ENCODE data around the gene PNPLA3.

The PNPLA3 gene

DNA sequence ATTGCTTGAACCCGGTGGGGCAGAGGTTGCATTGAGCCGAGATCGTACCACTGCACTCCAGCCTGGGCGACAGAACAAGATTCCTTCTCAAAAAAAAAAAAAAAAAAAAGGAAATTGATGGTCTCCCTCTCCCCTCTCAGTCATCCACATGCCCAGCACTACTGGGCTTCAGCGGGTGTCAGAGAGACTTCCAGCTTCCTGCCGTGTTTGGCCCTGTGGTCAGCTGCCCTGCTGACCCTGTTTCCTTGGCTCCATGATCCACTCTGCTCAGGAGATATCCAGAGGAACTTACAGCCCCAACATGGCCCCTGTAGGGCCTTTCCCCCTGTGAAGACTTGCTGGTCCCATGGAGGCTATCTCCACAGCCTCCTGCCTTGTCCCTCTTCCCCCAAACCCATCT, 6.1 kb upstream of the PNPLA3 start:
- H4K20me1 ChIP-seq (ENCODE audit: control insufficient read depth, insufficient read depth, low read depth, low read length) = no peaks in the 10 kb centered on the region
- TF ChIP-seq, protein P1, sequence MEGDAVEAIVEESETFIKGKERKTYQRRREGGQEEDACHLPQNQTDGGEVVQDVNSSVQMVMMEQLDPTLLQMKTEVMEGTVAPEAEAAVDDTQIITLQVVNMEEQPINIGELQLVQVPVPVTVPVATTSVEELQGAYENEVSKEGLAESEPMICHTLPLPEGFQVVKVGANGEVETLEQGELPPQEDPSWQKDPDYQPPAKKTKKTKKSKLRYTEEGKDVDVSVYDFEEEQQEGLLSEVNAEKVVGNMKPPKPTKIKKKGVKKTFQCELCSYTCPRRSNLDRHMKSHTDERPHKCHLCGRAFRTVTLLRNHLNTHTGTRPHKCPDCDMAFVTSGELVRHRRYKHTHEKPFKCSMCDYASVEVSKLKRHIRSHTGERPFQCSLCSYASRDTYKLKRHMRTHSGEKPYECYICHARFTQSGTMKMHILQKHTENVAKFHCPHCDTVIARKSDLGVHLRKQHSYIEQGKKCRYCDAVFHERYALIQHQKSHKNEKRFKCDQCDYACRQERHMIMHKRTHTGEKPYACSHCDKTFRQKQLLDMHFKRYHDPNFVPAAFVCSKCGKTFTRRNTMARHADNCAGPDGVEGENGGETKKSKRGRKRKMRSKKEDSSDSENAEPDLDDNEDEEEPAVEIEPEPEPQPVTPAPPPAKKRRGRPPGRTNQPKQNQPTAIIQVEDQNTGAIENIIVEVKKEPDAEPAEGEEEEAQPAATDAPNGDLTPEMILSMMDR (IDR thresholded peaks at IDR 0.05; ENCODE audit: low read depth, low read length, poor library complexity, severe bottlenecking) = no peak
- no peak for TF ChIP-seq EZH2phosphoT487 (IDR thresholded peaks at IDR 0.05; ENCODE audit: borderline replicate concordance, low read length)

DNA sequence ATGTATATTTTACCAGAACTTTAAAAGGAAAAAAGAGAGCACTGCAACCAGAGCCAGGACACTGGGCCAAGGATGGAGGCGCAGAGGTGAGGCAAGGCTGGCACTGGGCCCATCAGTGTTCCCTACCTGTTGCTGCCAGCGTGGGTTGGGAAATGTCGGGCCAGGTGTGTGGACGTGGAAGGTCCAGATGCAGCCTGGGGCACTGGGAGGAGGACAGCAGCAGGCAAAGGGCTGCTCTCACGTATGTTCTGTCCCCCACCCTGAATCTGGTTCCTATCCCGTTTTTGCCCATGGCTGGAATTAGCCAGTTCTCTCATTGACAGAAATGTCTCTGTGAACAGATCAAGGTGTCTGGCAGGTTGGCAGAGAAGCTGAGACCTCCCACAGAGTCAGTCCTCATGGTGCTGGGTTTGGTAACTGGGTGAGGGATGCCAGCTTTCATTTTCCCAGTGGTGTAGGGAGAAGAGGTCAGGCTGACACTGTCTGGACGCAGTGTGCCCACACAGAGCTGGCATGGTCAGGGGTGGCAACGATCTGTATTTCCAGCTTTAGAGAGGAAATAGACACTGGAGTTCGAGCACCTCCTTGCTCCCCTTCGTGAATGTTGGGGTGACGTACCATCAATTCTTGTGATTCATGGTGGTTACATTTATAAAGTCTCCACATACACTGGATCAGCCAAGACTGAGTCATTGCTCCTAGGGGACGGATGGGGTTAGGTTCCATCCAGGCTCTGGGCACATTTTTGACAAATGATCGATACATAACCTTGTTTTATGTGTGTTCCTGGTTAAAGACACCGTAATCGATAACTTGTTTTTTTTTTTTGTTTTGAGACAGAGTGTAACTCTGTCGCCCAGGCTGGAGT, 4.3 kb upstream of the PNPLA3 start:
- no peak overlapping the region for H3K4me2 ChIP-seq (ENCODE audit: low read length)
- TF ChIP-seq, protein P1 (IDR thresholded peaks at IDR 0.05; ENCODE audit: low read depth, low read length, poor library complexity, severe bottlenecking) = no peak
- no peak for TF ChIP-seq EZH2phosphoT487 (IDR thresholded peaks at IDR 0.05; ENCODE audit: borderline replicate concordance, low read length)
- no peak overlapping the region for H3K4me3 ChIP-seq (ENCODE audit: low read length)
- H3F3A ChIP-seq (ENCODE audit: control insufficient read depth, insufficient read depth) = no peaks in the 10 kb centered on the region
- H3K27me3 ChIP-seq (ENCODE audit: control insufficient read depth, low read length) = no peaks in the 10 kb centered on the region
- no peaks in the 10 kb centered on the region for H3K9me2 ChIP-seq (replicated peaks; ENCODE audit: control insufficient read depth, low read length)
- no peaks in the 10 kb centered on the region for H3K9me3 ChIP-seq (ENCODE audit: control insufficient read depth, insufficient read depth, low read length)
- H3K27ac ChIP-seq (ENCODE audit: low read depth, low read length) = no peak overlapping the region
- no peaks in the 10 kb centered on the region for H3K4me1 ChIP-seq (ENCODE audit: control insufficient read depth, low read length)
- no peaks in the 10 kb centered on the region for H4K20me1 ChIP-seq (ENCODE audit: control insufficient read depth, insufficient read depth, low read depth, low read length)
- no peaks in the 10 kb centered on the region for H3K79me2 ChIP-seq (ENCODE audit: control insufficient read depth, low read length)
- H3K36me3 ChIP-seq (ENCODE audit: control insufficient read depth, low read length) = no peaks in the 10 kb centered on the region

More for the DNA sequence above, 6.1 kb upstream of the PNPLA3 start:
- Histone ChIP-seq H3K4me3 (ENCODE audit: low read length) (no peak overlapping the region), H3K36me3 (ENCODE audit: control insufficient read depth, low read length) (no peaks in the 10 kb centered on the region), H3F3A (ENCODE audit: control insufficient read depth, insufficient read depth) (no peaks in the 10 kb centered on the region), H3K79me2 (ENCODE audit: control insufficient read depth, low read length) (no peaks in the 10 kb centered on the region), H3K27me3 (ENCODE audit: control insufficient read depth, low read length) (no peaks in the 10 kb centered on the region), H3K4me1 (ENCODE audit: control insufficient read depth, low read length) (no peaks in the 10 kb centered on the region), H3K27ac (ENCODE audit: low read depth, low read length) (no peak overlapping the region), H3K4me2 (ENCODE audit: low read length) (no peak overlapping the region), H3K9me3 (ENCODE audit: control insufficient read depth, insufficient read depth, low read length) (no peaks in the 10 kb centered on the region), H3K9me2 (replicated peaks; ENCODE audit: control insufficient read depth, low read length) (no peaks in the 10 kb centered on the region)

DNA sequence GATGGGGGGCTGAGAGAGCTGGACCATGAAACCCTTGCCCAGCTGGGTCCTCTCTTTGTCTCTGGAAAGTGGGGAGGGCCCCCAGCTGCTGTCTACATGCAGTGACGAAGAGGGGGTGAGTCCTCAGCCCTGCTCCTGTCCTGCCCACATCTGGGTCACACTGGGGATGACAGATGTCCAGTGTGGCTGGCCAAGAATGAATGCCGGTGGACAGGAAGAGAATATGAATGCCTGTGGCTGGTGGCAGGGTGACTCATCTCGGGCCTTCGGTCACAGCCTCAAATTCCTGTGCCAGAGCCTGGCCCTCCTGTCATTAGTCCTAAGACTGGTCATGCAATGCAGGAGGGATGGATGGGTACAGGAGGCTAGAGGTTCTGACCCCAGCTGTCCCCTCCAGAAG, 2.2 kb upstream of the PNPLA3 start:
- Histone ChIP-seq H3K27me3 (ENCODE audit: control insufficient read depth, low read length) (no peaks in the 10 kb centered on the region), H3K4me3 (ENCODE audit: low read length) (no peak overlapping the region), H3K4me1 (ENCODE audit: control insufficient read depth, low read length) (no peaks in the 10 kb centered on the region), H3F3A (ENCODE audit: control insufficient read depth, insufficient read depth) (no peaks in the 10 kb centered on the region), H3K27ac (ENCODE audit: low read depth, low read length) (no peak overlapping the region), H3K79me2 (ENCODE audit: control insufficient read depth, low read length) (no peaks in the 10 kb centered on the region), H3K9me3 (ENCODE audit: control insufficient read depth, insufficient read depth, low read length) (no peaks in the 10 kb centered on the region), H4K20me1 (ENCODE audit: control insufficient read depth, insufficient read depth, low read depth, low read length) (no peaks in the 10 kb centered on the region), H3K36me3 (ENCODE audit: control insufficient read depth, low read length) (no peaks in the 10 kb centered on the region), H3K9me2 (replicated peaks; ENCODE audit: control insufficient read depth, low read length) (no peaks in the 10 kb centered on the region), H3K4me2 (ENCODE audit: low read length) (no peak overlapping the region)
- no peak for TF ChIP-seq EZH2phosphoT487 (IDR thresholded peaks at IDR 0.05; ENCODE audit: borderline replicate concordance, low read length)
- TF ChIP-seq, protein P1 (IDR thresholded peaks at IDR 0.05; ENCODE audit: low read depth, low read length, poor library complexity, severe bottlenecking) = no peak
